ENCODE measurements around the gene AP3S2.
"Not testable (repeated sequence)": the region's sequence is repeated elsewhere in the genome, so short reads cannot be mapped to it uniquely, and the experiment has no call there.

Gene AP3S2

GRCh38 chr15:89863918-89864317, 29.9 kb downstream of the AP3S2 start:
- DNase-seq: no peak

- no peak for DNase-seq
These were observed 32.9 kb downstream of the AP3S2 start for GRCh38 chr15:89860891-89861290.

- no peak for DNase-seq
These were observed 33.4 kb downstream of the AP3S2 start for GRCh38 chr15:89860431-89860830.

GRCh38 chr15:89858661-89859458, 34.9 kb downstream of the AP3S2 start:
- DNase-seq: no peak

GRCh38 chr15:89857673-89858072, 36.1 kb downstream of the AP3S2 start:
- DNase-seq: no peak

- no peak for DNase-seq
These were observed 37.8 kb downstream of the AP3S2 start for GRCh38 chr15:89855948-89856347.

GRCh38 chr15:89854863-89855262, 38.9 kb downstream of the AP3S2 start:
- DNase-seq: not testable (repeated sequence)

GRCh38 chr15:89852342-89852995, 41.3 kb downstream of the AP3S2 start:
- DNase-seq: no peak

GRCh38 chr15:89851673-89852341, 42.0 kb downstream of the AP3S2 start:
- DNase-seq: no peak

GRCh38 chr15:89848970-89849292, 44.9 kb downstream of the AP3S2 start:
- DNase-seq: no peak

- DNase-seq: no peak
These were observed 46.7 kb downstream of the AP3S2 start for GRCh38 chr15:89847101-89847500.

GRCh38 chr15:89845305-89845893, 48.4 kb downstream of the AP3S2 start:
- no peak for DNase-seq

- DNase-seq: no peak
These were observed 51.8 kb downstream of the AP3S2 start for GRCh38 chr15:89841962-89842361.

GRCh38 chr15:89841306-89841705, 52.5 kb downstream of the AP3S2 start:
- no peak for DNase-seq

GRCh38 chr15:89839167-89839810, 54.5 kb downstream of the AP3S2 start:
- DNase-seq: no peak

- DNase-seq: no peak
These were observed 56.0 kb downstream of the AP3S2 start for GRCh38 chr15:89837830-89838178.

- no peak for DNase-seq
These were observed 56.5 kb downstream of the AP3S2 start for GRCh38 chr15:89837134-89837829.

GRCh38 chr15:89836267-89837133, 57.3 kb downstream of the AP3S2 start:
- no peak for DNase-seq

GRCh38 chr15:89835176-89835564, 58.6 kb downstream of the AP3S2 start:
- no peak for DNase-seq

GRCh38 chr15:89834465-89835175, 59.2 kb downstream of the AP3S2 start:
- DNase-seq: not testable (repeated sequence)

- DNase-seq: no peak
These were observed 59.8 kb downstream of the AP3S2 start for GRCh38 chr15:89833966-89834365.
